ENCODE measurements around the gene BRD3OS.

BRD3OS gene

DNA sequence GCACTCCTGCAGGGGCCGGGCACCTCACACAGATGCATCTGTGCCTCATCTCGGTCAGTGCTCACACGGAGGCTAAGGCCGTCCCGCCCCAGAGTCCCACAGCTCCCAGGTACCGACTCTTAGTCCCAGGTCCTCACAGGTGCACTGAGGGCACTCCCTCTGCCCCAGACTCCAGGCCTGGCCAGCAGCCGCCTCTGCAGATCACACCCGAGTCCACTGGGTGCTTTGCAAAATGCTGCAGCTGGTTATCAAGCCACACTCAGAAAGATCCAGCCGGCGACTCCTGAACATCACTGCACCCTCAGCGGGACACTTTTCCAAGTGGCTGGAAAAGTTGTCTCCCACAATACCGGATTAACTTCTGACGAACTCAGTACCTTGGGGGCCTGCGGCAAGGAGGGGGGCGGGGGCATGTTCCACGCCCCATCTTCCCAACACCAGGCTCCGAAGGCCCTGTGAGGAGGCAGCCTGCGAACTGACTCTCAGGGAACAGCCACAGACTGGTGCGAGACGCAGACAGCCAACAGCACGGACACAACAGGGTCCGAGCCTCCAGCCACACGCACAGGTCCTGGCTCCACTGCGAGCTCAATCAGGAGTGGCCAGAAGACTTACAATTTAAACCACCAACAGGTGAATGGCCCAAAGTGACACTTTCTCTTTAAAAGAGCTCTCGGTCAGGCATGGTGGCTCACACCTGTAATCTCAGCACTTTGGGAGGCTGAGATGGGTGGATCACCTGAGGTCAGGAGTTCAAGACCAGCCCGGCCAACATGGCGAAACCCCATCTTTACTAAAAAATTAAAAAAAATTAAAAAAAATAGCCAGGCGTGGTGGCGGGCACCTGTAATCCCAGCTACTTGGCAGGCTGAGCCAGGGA, 38.5 kb downstream of the BRD3OS start:
- no peaks in the 10 kb centered on the region for H3K9me3 ChIP-seq (ENCODE audit: insufficient read depth, low read length)
- H3K27ac ChIP-seq (ENCODE audit: low read length): no peak overlapping the region
- H3K79me2 ChIP-seq (ENCODE audit: low read length): peaks cover 46% of the 10 kb centered on the region
- H2AFZ ChIP-seq (ENCODE audit: low read depth, low read length): no peak overlapping the region
- H3K4me1 ChIP-seq (ENCODE audit: low read length): peaks cover 31% of the 10 kb centered on the region
- H3K36me3 ChIP-seq (replicated peaks; ENCODE audit: low read depth, low read length): peaks cover 2% of the 10 kb centered on the region
- H3K9ac ChIP-seq (ENCODE audit: low read length): no peak overlapping the region
- H3K27me3 ChIP-seq (ENCODE audit: low read depth, low read length): peaks cover 9% of the 10 kb centered on the region; the same call in 1 of the 2 replicates
- TF ChIP-seq EZH2phosphoT487 (IDR thresholded peaks at IDR 0.05; ENCODE audit: low read depth) (no peak), CTCF (IDR thresholded peaks at IDR 0.05; ENCODE audit: low read depth, low read length) (no peak)
- H3K4me2 ChIP-seq (ENCODE audit: low read length): no peak overlapping the region
- H4K20me1 ChIP-seq (ENCODE audit: insufficient read depth, low read length): peaks cover 73% of the 10 kb centered on the region
- H3K4me3 ChIP-seq (ENCODE audit: low read length): no peak overlapping the region

DNA sequence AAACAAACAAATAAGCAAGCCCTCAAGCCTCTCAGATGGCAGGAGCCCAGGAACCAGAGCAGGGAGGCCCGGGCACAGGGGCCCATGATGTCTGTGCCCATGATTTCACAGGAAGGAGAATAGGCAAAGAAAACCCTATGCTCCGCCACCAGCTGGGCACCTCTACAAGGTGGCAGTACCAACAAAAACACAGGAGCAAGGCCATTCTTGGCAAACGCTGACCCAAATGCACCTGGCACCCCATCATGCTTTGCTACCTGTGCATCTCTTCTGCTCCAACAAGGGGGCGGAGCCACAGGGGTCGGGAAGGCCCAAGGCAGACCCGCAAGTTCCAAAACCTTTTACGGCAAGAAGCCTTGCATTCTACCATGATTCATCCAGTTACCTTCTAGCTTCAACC, 39.4 kb downstream of the BRD3OS start:
- Histone ChIP-seq H3K4me2 (ENCODE audit: low read length) (no peak overlapping the region), H3K4me3 (ENCODE audit: low read length) (no peak overlapping the region), H2AFZ (ENCODE audit: low read depth, low read length) (no peak overlapping the region), H3K9ac (ENCODE audit: low read length) (no peak overlapping the region), H3K4me1 (ENCODE audit: low read length) (peaks cover 32% of the 10 kb centered on the region), H3K27me3 (ENCODE audit: low read depth, low read length) (peaks cover 11% of the 10 kb centered on the region), H4K20me1 (ENCODE audit: insufficient read depth, low read length) (peaks cover 64% of the 10 kb centered on the region), H3K9me3 (ENCODE audit: insufficient read depth, low read length) (no peaks in the 10 kb centered on the region), H3K27ac (ENCODE audit: low read length) (no peak overlapping the region), H3K79me2 (ENCODE audit: low read length) (peaks cover 42% of the 10 kb centered on the region), H3K36me3 (replicated peaks; ENCODE audit: low read depth, low read length) (peaks cover 2% of the 10 kb centered on the region)
- TF ChIP-seq EZH2phosphoT487 (IDR thresholded peaks at IDR 0.05; ENCODE audit: low read depth): no peak
- TF ChIP-seq CTCF (IDR thresholded peaks at IDR 0.05; ENCODE audit: low read depth, low read length): no peak

DNA sequence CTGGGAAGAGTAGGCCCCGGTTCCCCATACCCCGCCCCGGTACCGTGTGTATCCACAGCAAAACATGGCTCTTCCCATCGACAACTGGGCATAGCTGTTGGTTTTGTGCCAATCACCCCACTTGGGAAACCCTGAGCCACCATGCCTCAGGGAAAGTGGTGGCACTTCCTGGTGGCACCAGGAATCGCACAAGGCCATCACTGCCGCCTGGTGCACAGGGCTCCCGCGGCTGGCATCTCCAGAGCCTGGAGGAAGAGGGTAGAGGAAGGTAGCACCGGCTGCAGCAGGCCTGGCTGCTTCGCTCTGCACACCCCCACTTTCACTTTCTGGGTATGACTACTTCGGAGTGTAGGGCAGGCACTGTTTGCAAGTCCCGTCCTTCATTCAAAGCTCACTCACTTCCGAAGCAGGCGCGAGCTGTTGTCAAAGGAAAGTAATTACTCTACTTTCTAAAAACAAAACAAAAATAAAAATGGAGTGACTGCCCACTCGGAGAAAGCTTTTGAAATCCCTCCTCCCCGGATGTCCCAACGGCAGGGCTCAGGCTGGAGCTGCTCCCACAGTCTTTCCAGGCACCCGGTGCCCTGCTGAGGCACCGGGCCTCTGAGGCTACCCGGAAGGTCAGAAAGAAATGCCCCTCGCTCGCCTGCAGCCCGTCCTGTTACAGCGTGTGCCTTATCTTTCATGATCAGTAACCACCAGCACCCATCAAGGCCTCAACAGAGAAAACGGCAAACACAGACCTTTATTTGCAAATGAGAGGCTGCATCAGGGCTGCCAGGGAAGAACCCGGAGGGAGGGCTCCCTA, 40.5 kb downstream of the BRD3OS start:
- peaks cover 21% of the 10 kb centered on the region for H3K4me1 ChIP-seq (ENCODE audit: low read length)
- no peak for TF ChIP-seq CTCF (IDR thresholded peaks at IDR 0.05; ENCODE audit: low read depth, low read length)
- no peak for TF ChIP-seq EZH2phosphoT487 (IDR thresholded peaks at IDR 0.05; ENCODE audit: low read depth)
- no peaks in the 10 kb centered on the region for H3K9me3 ChIP-seq (ENCODE audit: insufficient read depth, low read length)
- H3K4me2 ChIP-seq (ENCODE audit: low read length): peak overlapping the region; percentile 97
- H3K27ac ChIP-seq (ENCODE audit: low read length): 0 out of 2 replicates have a peak overlapping the region, but pooled peaks have one; percentile 3
- H3K4me3 ChIP-seq (ENCODE audit: low read length): peak overlapping the region; percentile 90
- H3K9ac ChIP-seq (ENCODE audit: low read length): peak overlapping the region; percentile 86
- no peak overlapping the region for H2AFZ ChIP-seq (ENCODE audit: low read depth, low read length)
- peaks cover 54% of the 10 kb centered on the region for H4K20me1 ChIP-seq (ENCODE audit: insufficient read depth, low read length)
- peaks cover 22% of the 10 kb centered on the region for H3K27me3 ChIP-seq (ENCODE audit: low read depth, low read length)
- peaks cover 2% of the 10 kb centered on the region for H3K36me3 ChIP-seq (replicated peaks; ENCODE audit: low read depth, low read length)
- H3K79me2 ChIP-seq (ENCODE audit: low read length): peaks cover 40% of the 10 kb centered on the region

- peaks cover 18% of the 10 kb centered on the region for H3K4me1 ChIP-seq (ENCODE audit: low read length)
- H3K9ac ChIP-seq (ENCODE audit: low read length): peak overlapping the region; percentile 86
- peaks cover 2% of the 10 kb centered on the region for H3K36me3 ChIP-seq (replicated peaks; ENCODE audit: low read depth, low read length)
- H4K20me1 ChIP-seq (ENCODE audit: insufficient read depth, low read length): peaks cover 47% of the 10 kb centered on the region
- peaks cover 26% of the 10 kb centered on the region for H3K27me3 ChIP-seq (ENCODE audit: low read depth, low read length)
- no peak overlapping the region for H3K27ac ChIP-seq (ENCODE audit: low read length)
- TF ChIP-seq EZH2phosphoT487 (IDR thresholded peaks at IDR 0.05; ENCODE audit: low read depth): no peak
- TF ChIP-seq CTCF (IDR thresholded peaks at IDR 0.05; ENCODE audit: low read depth, low read length): no peak
- H3K79me2 ChIP-seq (ENCODE audit: low read length): peaks cover 36% of the 10 kb centered on the region
- H3K4me2 ChIP-seq (ENCODE audit: low read length): peak overlapping the region; percentile 97
- peak overlapping the region; percentile 90 for H3K4me3 ChIP-seq (ENCODE audit: low read length)
- no peak overlapping the region for H2AFZ ChIP-seq (ENCODE audit: low read depth, low read length)
- no peaks in the 10 kb centered on the region for H3K9me3 ChIP-seq (ENCODE audit: insufficient read depth, low read length)
These were observed 41.2 kb downstream of the BRD3OS start for GRCh38 chr9:134066526-134066912.

All from OCI-LY3 (cell line).